ENCODE data around the gene YAF2.
"Not testable (repeated sequence)": the region's sequence is repeated elsewhere in the genome, so short reads cannot be mapped to it uniquely, and the experiment has no call there.

YAF2 gene

DNA sequence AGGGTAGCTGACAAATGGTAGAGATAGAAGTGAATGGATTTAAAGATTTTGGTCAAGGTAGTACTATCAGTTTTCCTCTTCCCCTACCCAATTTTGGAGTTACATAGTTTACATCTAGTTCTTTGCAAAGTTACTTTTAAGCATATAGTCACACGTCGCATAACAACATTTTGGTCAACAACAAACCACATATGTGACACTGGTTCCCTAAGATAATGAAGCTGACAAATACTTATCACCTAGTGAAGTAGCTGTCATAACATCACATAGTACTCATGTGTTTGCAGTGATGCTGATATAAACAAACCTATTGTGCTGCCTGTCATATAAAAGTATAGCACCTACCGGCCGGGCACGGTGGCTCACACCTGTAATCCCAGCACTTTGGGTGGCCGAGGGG lies 45.4 kb downstream of the YAF2 start:
- no peak for DNase-seq

- no peak for DNase-seq
Observed at GRCh38 chr12:42192258-42192657, 45.8 kb downstream of the YAF2 start.

- DNase-seq = no peak
Observed at GRCh38 chr12:42190376-42190775, 47.7 kb downstream of the YAF2 start.

- DNase-seq = not testable (repeated sequence)
Observed at GRCh38 chr12:42188275-42188674, 49.8 kb downstream of the YAF2 start.

GRCh38 chr12:42187799-42188198 lies 50.2 kb downstream of the YAF2 start:
- no peak for DNase-seq

DNA sequence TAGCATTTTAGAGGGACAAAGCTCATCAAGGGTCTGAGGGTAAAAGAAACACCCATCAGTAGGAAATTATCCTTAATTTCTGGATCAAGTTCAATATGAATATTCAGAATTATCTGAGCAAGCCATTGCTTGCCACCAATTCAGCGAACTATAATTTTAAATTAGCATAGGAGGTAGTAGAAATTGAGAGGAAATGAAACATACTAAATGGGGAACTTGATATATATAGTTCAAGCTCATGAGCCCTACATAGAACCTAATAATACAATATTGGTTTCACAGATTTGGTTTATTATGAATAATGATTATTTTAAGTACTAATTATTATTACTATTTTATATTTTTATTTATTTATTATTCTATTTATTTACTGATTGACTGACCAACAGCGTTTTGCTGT lies 51.3 kb downstream of the YAF2 start:
- no peak for DNase-seq

- no peak for DNase-seq
Observed at GRCh38 chr12:42182394-42182793, 55.7 kb downstream of the YAF2 start.

DNA sequence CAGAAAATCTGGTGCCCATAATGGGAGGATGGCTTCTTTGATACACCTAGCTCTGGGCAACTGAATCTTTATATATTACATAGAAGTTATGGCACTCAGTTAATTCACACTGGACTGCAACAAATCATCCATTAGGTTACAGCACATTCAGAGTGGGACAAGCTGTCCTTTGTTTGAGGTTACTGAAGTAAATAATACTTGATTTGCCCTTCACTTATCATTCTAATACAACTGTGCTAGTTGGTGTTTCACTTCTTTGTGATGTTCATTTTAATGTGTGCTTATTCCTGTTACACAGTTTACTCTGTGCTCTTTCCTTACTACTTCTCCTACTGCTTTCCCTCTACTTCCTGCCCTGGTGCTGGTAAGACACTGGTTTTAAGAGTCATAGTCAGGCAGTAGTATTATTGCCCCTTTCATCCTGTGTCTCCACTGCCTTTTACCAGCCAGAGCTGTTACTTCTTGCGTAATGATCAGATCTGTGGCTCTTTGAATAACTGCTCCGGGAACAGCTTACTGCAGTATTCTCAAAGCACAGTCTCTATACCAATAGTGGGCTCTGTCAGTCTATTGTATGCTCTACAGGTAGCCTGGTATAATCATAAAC lies 57.0 kb downstream of the YAF2 start:
- no peak for DNase-seq

DNA sequence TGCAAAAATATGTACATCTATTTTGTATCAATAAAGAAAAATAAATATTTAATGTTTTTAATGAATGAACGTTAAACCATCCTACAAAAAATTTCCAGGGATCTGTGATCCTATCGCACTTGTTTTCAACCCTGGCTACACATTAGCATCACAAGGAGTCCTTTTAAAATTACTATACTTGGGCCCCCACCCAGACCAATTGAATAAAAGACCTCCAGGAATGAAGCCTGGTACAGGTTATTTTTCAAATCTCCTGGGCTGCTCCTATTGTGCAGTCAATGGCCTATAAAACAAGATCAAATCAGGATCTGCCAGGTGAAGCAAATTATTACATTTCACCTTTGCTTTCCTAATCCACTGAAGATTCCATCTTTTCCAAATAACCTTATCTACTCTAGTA lies 59.9 kb downstream of the YAF2 start:
- DNase-seq = no peak

GRCh38 chr12:42174978-42175377 lies 63.1 kb downstream of the YAF2 start:
- no peak for DNase-seq

DNA sequence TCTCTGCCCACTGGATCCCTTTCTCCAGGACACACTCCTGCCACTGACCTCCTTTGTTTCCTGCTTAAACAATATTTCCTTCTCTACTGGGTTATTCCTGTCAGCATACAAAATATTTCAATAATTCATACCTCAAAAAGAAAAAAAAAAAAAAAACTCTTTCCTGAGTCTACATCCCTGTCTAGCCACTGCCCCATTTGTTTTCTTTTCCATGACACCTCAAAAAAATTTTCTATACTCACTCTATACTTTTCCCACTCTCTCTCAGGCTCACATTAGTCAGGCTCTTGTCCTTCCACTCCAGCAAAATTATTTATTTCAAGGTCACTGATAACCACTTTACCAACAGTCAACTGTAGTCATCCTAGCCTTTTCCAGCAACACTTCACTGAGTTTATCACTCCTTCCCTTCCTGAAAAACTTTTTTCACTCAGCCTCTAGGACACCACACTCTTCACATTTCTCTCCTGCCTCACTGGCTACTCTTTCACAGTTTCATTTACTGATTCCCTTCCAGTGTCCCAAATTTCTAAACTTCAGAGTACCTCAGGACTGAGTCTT lies 64.0 kb downstream of the YAF2 start:
- DNase-seq = no peak

- no peak for DNase-seq
Observed at GRCh38 chr12:42172441-42173210, 65.4 kb downstream of the YAF2 start.

- no peak for DNase-seq
Observed at GRCh38 chr12:42167711-42168110, 70.3 kb downstream of the YAF2 start.

DNA sequence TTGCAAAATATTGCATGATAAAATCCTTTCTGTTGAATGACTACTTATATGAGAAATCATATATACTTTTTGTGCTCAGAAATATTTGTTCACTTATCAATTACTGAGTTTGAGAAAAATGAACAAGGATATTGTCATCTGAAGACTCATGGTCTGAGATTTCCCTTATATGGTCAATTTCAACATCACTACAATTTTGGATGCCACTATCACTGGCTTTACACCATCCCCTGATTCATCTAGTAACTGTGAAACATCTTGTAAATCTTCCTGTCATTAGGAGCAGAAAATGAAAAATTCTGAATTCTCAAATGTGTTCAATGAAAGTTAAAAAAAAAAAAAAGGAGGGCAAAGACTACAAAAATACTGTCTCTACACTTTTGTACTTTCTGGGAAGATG lies 71.5 kb downstream of the YAF2 start:
- DNase-seq = no peak

DNA sequence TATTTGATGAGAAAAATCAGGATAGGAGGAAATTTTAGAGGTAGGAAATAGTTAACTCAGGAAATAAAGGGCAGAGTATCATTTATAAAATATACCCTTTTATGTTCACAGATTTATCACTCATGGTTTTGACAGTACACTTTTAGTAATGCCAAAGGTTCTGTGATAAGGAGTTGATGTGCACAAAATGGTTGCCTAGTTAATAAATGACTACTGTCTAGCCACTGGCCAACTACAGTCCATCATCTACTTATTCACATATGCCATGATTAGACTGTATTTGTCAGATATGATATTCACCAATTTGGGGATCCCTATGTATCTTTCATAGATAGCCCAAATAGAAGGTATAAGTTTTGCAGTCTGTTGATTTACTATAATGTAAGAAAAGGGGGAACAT lies 74.1 kb downstream of the YAF2 start:
- DNase-seq = no peak

DNA sequence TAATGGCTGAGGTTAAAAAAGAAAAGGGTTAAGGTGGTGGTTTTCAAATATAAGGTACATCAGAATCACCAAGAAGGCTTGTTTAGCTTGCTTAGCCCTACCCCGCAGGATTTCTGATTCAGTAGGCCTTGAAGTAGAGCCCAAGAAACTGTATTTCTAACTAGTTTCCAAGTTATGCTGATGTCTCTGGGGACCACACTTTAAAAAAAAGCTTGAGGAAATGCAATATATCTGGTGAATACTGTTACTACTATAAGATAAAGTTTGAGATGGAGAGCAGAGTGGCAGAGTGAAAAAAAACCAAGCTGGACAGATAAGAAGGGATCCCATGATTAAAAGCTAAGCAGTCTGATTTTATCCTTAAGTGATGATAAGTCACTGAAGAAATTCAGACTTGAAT lies 75.1 kb downstream of the YAF2 start:
- DNase-seq = no peak

GRCh38 chr12:42162193-42162592 lies 75.9 kb downstream of the YAF2 start:
- no peak for DNase-seq

DNA sequence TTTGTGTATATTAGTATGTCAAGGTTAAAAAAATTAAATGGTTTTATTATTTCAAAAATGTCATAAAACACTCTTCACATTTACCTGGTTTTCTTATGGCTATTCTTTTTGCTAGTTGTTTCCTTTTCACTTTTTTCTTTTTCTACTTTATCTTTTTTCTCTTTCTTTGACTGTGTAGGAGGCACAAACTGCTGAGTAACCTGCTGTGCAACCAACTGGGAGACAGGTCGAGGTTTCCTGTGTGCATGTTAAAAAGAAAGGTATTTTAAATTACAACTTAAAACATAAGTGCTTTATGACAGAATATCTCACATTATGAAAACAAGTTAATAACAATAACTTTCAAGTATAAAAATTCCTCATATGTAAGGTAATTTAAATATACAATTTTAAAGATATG lies 76.5 kb downstream of the YAF2 start:
- no peak for DNase-seq

DNA sequence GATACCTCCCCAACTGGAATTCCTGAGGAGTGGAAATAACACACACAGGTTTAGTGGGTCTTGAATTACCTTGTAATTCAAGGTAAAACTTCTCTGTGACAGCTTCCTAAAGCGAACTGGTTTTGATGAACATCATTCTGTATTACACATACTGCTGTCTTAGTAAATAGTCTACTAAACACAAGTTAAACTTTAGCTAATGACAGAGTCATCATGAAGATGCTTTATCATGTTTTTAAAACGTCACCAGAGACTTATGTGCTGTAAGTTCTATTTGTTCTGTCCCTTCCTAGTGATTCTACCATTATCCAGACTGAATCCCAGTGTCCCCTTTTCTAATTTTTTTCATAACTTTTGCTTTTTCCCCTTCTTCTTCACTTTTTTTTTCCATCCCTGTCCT lies 81.8 kb downstream of the YAF2 start:
- no peak for DNase-seq

GRCh38 chr12:42145552-42146215 lies 92.4 kb downstream of the YAF2 start:
- no peak for DNase-seq

GRCh38 chr12:42145197-42145549 lies 92.9 kb downstream of the YAF2 start:
- no peak for DNase-seq

DNA sequence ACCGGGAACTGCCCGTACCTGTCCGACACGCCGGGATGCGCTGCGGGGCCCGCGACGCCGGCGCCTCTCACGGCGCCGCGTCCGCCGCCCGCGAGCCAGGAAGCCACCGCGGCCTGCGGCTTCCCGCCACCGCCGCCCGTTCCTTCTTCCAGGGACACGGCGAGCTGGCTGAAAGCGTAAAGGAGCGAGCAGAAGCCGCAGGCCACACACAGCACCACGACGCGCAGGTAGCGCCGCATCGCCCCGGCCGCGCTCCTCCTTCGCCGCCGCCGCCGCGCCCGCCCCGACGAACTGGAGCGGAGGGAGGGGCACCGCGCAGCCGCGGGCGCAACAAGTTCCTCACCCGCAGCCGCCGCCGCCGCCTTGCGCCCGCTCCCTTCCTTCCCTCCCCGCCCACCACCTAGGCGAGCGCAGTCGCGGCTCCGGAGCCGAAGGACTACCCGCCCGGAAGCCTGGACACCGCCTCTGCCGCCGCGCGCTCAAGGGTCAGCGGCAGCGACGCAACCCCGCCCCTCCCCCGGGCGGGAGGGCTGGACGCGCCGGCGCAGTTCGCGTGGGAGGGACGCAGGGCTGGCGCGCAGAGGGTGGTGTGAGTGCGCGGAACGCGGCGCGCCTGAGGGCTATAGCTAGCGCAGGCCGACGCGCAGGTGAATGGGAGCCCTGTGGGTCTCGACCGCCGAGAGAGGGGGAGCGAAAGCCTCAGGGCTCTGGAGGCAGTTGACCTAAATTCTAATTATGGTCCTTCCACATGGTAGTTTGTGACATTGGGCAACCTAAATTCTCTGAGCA lies 93.4 kb downstream of the YAF2 start, which contains the start of gene GXYLT1:
Gene GXYLT1 (minus strand): TSS at position 467 of the 789 bp plus-strand sequence. CDS start 228 bp downstream, at position 239.
- peak; percentile 88 for DNase-seq

DNA sequence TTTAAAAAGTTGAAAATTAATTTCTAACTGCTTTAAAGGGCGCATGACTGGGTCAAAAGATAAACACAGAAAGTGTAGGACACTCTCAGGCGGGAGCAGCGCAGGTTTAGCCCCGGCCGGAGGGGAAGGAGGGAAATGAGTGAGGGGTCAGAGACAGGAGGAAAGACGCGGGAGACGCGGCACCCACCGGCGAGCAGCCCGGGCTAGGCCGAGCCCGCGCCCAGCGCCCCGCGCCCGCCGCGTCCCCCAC lies 94.0 kb downstream of the YAF2 start:
- DNase-seq = no peak
